CD8-positive, alpha-beta memory T cell (primary cell): ENCODE data around the gene FGL2. TPM values are rescaled to one million over a fixed set of nuclear protein-coding genes. Genes with fewer than 3 reads are reported as not detected.

Experiments used
- CTCF ChIA-PET: fragments of 350-600 bp; sonication (Branson Sonifier 250); formaldehyde crosslinking; loops from one replicate; lab custom pipeline; 2021; ENCODE audit warnings: antibody characterized with exemption; lab: Charles Lee
- POLR2A ChIA-PET: fragments of 350-600 bp; sonication (Branson Sonifier 250); formaldehyde crosslinking; loops from one replicate; lab custom pipeline; 2021; ENCODE audit warnings: antibody characterized with exemption; lab: Charles Lee
- DNase-seq, 5 donors: peaks; one replicate each; pipeline versions ENCODE4 v3.0.0 to v3.0.0-alpha.2; 2020 to 2022; ENCODE audit warnings: mixed read lengths in 1 of 5
- H3K27ac ChIP-seq: one replicate; pipeline ENCODE4 v1.7.0; 2013; ENCODE audit warnings: low read depth, mild to moderate bottlenecking, low read length, moderate library complexity
- H3K27me3 ChIP-seq: 2 replicates; pipeline ENCODE4 v1.7.0; 2013; ENCODE audit warnings: low read length, mild to moderate bottlenecking; ENCODE audit not compliant: insufficient read depth, poor library complexity, severe bottlenecking
- H3K36me3 ChIP-seq: 2 replicates; pipeline ENCODE4 v1.7.0; 2013; ENCODE audit warnings: mild to moderate bottlenecking, low read length, moderate library complexity; ENCODE audit not compliant: insufficient read depth
- H3K4me1 ChIP-seq: 2 replicates; pipeline ENCODE4 v1.7.0; 2013; ENCODE audit warnings: mild to moderate bottlenecking, low read length, moderate library complexity; ENCODE audit not compliant: insufficient read depth
- H3K4me3 ChIP-seq: 2 replicates; pipeline ENCODE4 v1.7.0; 2013; ENCODE audit warnings: mild to moderate bottlenecking, low read length
- H3K9me3 ChIP-seq: 2 replicates; pipeline ENCODE4 v1.7.0; 2013; ENCODE audit warnings: mild to moderate bottlenecking, low read length
- H3K27ac Mint-ChIP-seq, 8 donors: one replicate each; pipeline ENCODE4 v1.8.0; 2020 to 2021; ENCODE audit warnings: mixed read lengths in 8 of 8, mild to moderate bottlenecking in 6 of 8, inconsistent platforms in 3 of 8, moderate library complexity in 3 of 8
- H3K27me3 Mint-ChIP-seq, 2 donors: one replicate each; pipeline ENCODE4 v1.8.0; 2020 to 2021; ENCODE audit warnings: mixed read lengths in 2 of 2, mild to moderate bottlenecking in 1 of 2, moderate library complexity in 1 of 2
- H3K36me3 Mint-ChIP-seq, 3 donors: one replicate each; pipeline ENCODE4 v1.8.0; 2020 to 2021; ENCODE audit warnings: mixed read lengths in 3 of 3, inconsistent platforms in 1 of 3, mild to moderate bottlenecking in 1 of 3
- H3K4me1 Mint-ChIP-seq, 3 donors: one replicate each; pipeline ENCODE4 v1.8.0; 2020 to 2021; ENCODE audit warnings: mixed read lengths in 3 of 3, inconsistent platforms in 1 of 3, mild to moderate bottlenecking in 1 of 3
- H3K4me3 Mint-ChIP-seq, 7 donors: one replicate each; pipeline ENCODE4 v1.8.0; 2020 to 2021; ENCODE audit warnings: mixed read lengths in 7 of 7, mild to moderate bottlenecking in 6 of 7, moderate library complexity in 4 of 7, inconsistent platforms in 2 of 7
- H3K9me3 Mint-ChIP-seq, 5 donors: one replicate each; pipeline ENCODE4 v1.8.0; 2020 to 2022; ENCODE audit warnings: mixed read lengths in 5 of 5, mild to moderate bottlenecking in 3 of 5, moderate library complexity in 2 of 5, inconsistent platforms in 1 of 5
- polyA plus RNA-seq: library from polyadenylated mRNA; unstranded; fragments of 300-500 nt; fragmentation: Illumina TruSeq; gene quantifications from one replicate; pipeline ENCODE4 v1.2.3, GENCODE V29; 2021
- total RNA-seq, 2 experiments: library from RNA; stranded (reverse); gene quantifications; one replicate each; pipeline ENCODE4 v1.2.3, GENCODE V29; 2021

FGL2 gene
- total RNA-seq (1 to 10 TPM; 2.2 to 3.1 TPM), polyA plus RNA-seq (4.1 TPM)

- Histone ChIP-seq H3K9me3 (no peaks in the 10 kb centered on the region), H3K36me3 (no peaks in the 10 kb centered on the region), H3K27ac (no peak within 1 kb of the TSS), H3K4me3 (peak within 1 kb of the TSS; percentile 66), H3K27me3 (no peaks in the 10 kb centered on the region), H3K4me1 (peaks cover 21% of the 10 kb centered on the region)
- peak within 1 kb of the TSS; percentile 69 to 94 (median 86) for H3K4me3 Mint-ChIP-seq
- peak in 4 of 5 donors; percentile 12 to 57 (median 26) for DNase-seq
- H3K4me1 Mint-ChIP-seq: peaks cover 38 to 68% (median 40%) of the 10 kb centered on the region in 3 donors
- POLR2A ChIA-PET: no interaction called here
- CTCF ChIA-PET: interaction anchor here (0.9 to 1.4 kb wide), 2 partner anchors 48 to 77 kb away, joined by 3 to 4 read pairs; partner anchors contain the start of gene CCDC146
- H3K27me3 Mint-ChIP-seq: no peaks in the 10 kb centered on the region
- peak within 1 kb of the TSS; percentile 46 to 98 (median 88) for H3K27ac Mint-ChIP-seq
- no peaks in the 10 kb centered on the region for H3K9me3 Mint-ChIP-seq
- peaks cover 0 to 12% (median 4%) of the 10 kb centered on the region in 3 donors for H3K36me3 Mint-ChIP-seq
Observed at GRCh38 chr7:77199013-77199966, at the start of gene FGL2. FGL2 (minus strand) TSS chr7:77199819; CDS start chr7:77199793, 26 bp downstream.

- Mint-ChIP-seq H3K9me3 (no peaks in the 10 kb centered on the region), H3K27ac (no peak overlapping the region), H3K36me3 (peaks cover 0 to 5% (median 0%) of the 10 kb centered on the region in 3 donors), H3K4me1 (no peaks in the 10 kb centered on the region), H3K27me3 (no peaks in the 10 kb centered on the region), H3K4me3 (no peak overlapping the region)
- no peak for DNase-seq
- ChIA-PET POLR2A (no interaction called here), CTCF (interaction anchor here (0.8 to 2.9 kb wide), 10 partner anchors 10 to 843 kb away, joined by 3 to 16 read pairs (median 8); partner anchors contain the start of genes CCDC146 and FGL2)
- no peaks in the 10 kb centered on the region for H3K9me3 ChIP-seq
- H3K27me3 ChIP-seq: no peaks in the 10 kb centered on the region
- no peak overlapping the region for H3K4me3 ChIP-seq
- H3K36me3 ChIP-seq: no peaks in the 10 kb centered on the region
- H3K27ac ChIP-seq: no peak overlapping the region
- no peaks in the 10 kb centered on the region for H3K4me1 ChIP-seq
Observed at GRCh38 chr7:77248154-77248553, 48.5 kb upstream of the FGL2 start.

GRCh38 chr7:77247206-77247850, 47.7 kb upstream of the FGL2 start:
- no peak overlapping the region for H3K4me3 Mint-ChIP-seq
- H3K9me3 Mint-ChIP-seq: no peaks in the 10 kb centered on the region
- no peaks in the 10 kb centered on the region for H3K27me3 Mint-ChIP-seq
- peak; percentile 69 to 90 (median 80) for DNase-seq
- H3K4me1 Mint-ChIP-seq: no peaks in the 10 kb centered on the region
- H3K27ac ChIP-seq: no peak overlapping the region
- no peak overlapping the region for H3K4me3 ChIP-seq
- ChIA-PET CTCF (interaction anchor here (0.6 to 2.9 kb wide), 20 partner anchors 8 to 842 kb away, joined by 3 to 16 read pairs (median 5); partner anchors contain the start of genes CCDC146, FGL2 and GSAP), POLR2A (interaction anchor here (0.6 kb wide), 1 partner anchor 239 kb away, joined by 4 read pairs; no protein-coding TSS in a partner anchor)
- peaks cover 0 to 5% (median 1%) of the 10 kb centered on the region in 3 donors for H3K36me3 Mint-ChIP-seq
- no peaks in the 10 kb centered on the region for H3K4me1 ChIP-seq
- H3K9me3 ChIP-seq: no peaks in the 10 kb centered on the region
- no peak overlapping the region for H3K27ac Mint-ChIP-seq
- no peaks in the 10 kb centered on the region for H3K27me3 ChIP-seq
- H3K36me3 ChIP-seq: peaks cover 3% of the 10 kb centered on the region

- POLR2A ChIA-PET: no interaction called here
- Mint-ChIP-seq H3K36me3 (peaks cover 6 to 10% (median 9%) of the 10 kb centered on the region in 3 donors), H3K4me3 (no peak overlapping the region), H3K9me3 (no peaks in the 10 kb centered on the region), H3K27ac (no peak overlapping the region), H3K27me3 (no peaks in the 10 kb centered on the region), H3K4me1 (no peaks in the 10 kb centered on the region)
- H3K27ac ChIP-seq: no peak overlapping the region
- H3K36me3 ChIP-seq: peaks cover 12% of the 10 kb centered on the region
- H3K9me3 ChIP-seq: no peaks in the 10 kb centered on the region
- H3K27me3 ChIP-seq: no peaks in the 10 kb centered on the region
- H3K4me3 ChIP-seq: no peak overlapping the region
- DNase-seq: no peak
- CTCF ChIA-PET: interaction anchor here (1.1 to 2.9 kb wide), 10 partner anchors 8 to 124 kb away, joined by 3 to 16 read pairs (median 10); partner anchors contain the start of gene CCDC146
- no peaks in the 10 kb centered on the region for H3K4me1 ChIP-seq
Observed at GRCh38 chr7:77246026-77246640, 46.5 kb upstream of the FGL2 start.

- Histone ChIP-seq H3K36me3 (peaks cover 12% of the 10 kb centered on the region), H3K27ac (no peak overlapping the region), H3K9me3 (no peaks in the 10 kb centered on the region), H3K4me3 (no peak overlapping the region), H3K27me3 (no peaks in the 10 kb centered on the region), H3K4me1 (no peaks in the 10 kb centered on the region)
- no peaks in the 10 kb centered on the region for H3K27me3 Mint-ChIP-seq
- H3K9me3 Mint-ChIP-seq: no peaks in the 10 kb centered on the region
- H3K36me3 Mint-ChIP-seq: peaks cover 6 to 10% (median 9%) of the 10 kb centered on the region in 3 donors
- H3K27ac Mint-ChIP-seq: no peak overlapping the region
- ChIA-PET CTCF (interaction anchor here (1.1 kb wide), 1 partner anchor 86 kb away, joined by 3 read pairs; no protein-coding TSS in a partner anchor), POLR2A (no interaction called here)
- H3K4me1 Mint-ChIP-seq: peaks cover under 1 to 2% (median under 1%) of the 10 kb centered on the region in 3 donors
- DNase-seq: no peak
- H3K4me3 Mint-ChIP-seq: no peak overlapping the region
Observed at GRCh38 chr7:77245015-77245755, 45.6 kb upstream of the FGL2 start.

GRCh38 chr7:77244222-77244934, 44.8 kb upstream of the FGL2 start:
- no peaks in the 10 kb centered on the region for H3K27me3 Mint-ChIP-seq
- Histone ChIP-seq H3K36me3 (peaks cover 12% of the 10 kb centered on the region), H3K27me3 (no peaks in the 10 kb centered on the region), H3K9me3 (no peaks in the 10 kb centered on the region), H3K4me1 (peaks cover 3% of the 10 kb centered on the region), H3K27ac (no peak overlapping the region), H3K4me3 (no peak overlapping the region)
- ChIA-PET POLR2A (no interaction called here), CTCF (no interaction called here)
- H3K4me1 Mint-ChIP-seq: peaks cover 4 to 10% (median 7%) of the 10 kb centered on the region in 3 donors
- no peak overlapping the region for H3K4me3 Mint-ChIP-seq
- H3K36me3 Mint-ChIP-seq: peaks cover 6 to 10% (median 9%) of the 10 kb centered on the region in 3 donors
- no peak overlapping the region for H3K27ac Mint-ChIP-seq
- H3K9me3 Mint-ChIP-seq: no peaks in the 10 kb centered on the region
- DNase-seq: no peak
